Hepatocyte (in vitro differentiated cells): ENCODE results near the gene JAM3.

Experiments used
- CTCF ChIP-seq: fragments of 200-600 bp; sonication (generic); IDR thresholded peaks from 2 replicates; pipeline ENCODE4 v1.5.1; 2016; ENCODE audit warnings: antibody characterized with exemption, mild to moderate bottlenecking; ENCODE audit not compliant: poor library complexity
- EZH2 ChIP-seq: fragments of 200-600 bp; sonication (generic); IDR thresholded peaks from 2 replicates; pipeline ENCODE4 v1.6.1; 2016; ENCODE audit warnings: antibody characterized with exemption, mild to moderate bottlenecking, borderline replicate concordance

GRCh38 chr11:134181707-134182106, 112.8 kb downstream of the JAM3 start:
- TF ChIP-seq CTCF: no peak
- TF ChIP-seq EZH2: no peak
